DND-41 (cell line): Measurements from ENCODE around the gene PSRC1.

Experiments
- ATAC-seq: fragments of 200-7000 bp; cut with Tn5 transposase; 3 replicates; pipeline ENCODE4 v1.9.1; 2021; ENCODE audit warnings: low read depth; ENCODE audit not compliant: insufficient read depth
- DNase-seq: peaks from one replicate; pipeline ENCODE4 v3.0.0-alpha.2; 2020
- H2AFZ ChIP-seq: 2 replicates; pipeline ENCODE4 v1.6.0; 2012; ENCODE audit warnings: low read depth, low read length
- H3K27ac ChIP-seq: 2 replicates; pipeline ENCODE4 v1.5.1; 2012; ENCODE audit warnings: low read length, inconsistent platforms
- H3K27me3 ChIP-seq: fragments of 200-600 bp; sonication (generic); 2 replicates; pipeline ENCODE4 v1.6.0; 2012; ENCODE audit warnings: low read length, mild to moderate bottlenecking, inconsistent platforms; ENCODE audit not compliant: insufficient read depth, poor library complexity
- H3K36me3 ChIP-seq: 2 replicates; pipeline ENCODE4 v1.5.1; 2012; ENCODE audit warnings: low read length, inconsistent platforms; ENCODE audit not compliant: insufficient read depth
- H3K4me1 ChIP-seq: 2 replicates; pipeline ENCODE4 v1.5.1; 2012; ENCODE audit warnings: mild to moderate bottlenecking, low read length; ENCODE audit not compliant: insufficient read depth
- H3K4me2 ChIP-seq: 2 replicates; pipeline ENCODE4 v1.6.0; 2012; ENCODE audit warnings: mild to moderate bottlenecking, moderate library complexity, low read length, inconsistent platforms; ENCODE audit not compliant: insufficient read depth
- H3K4me3 ChIP-seq, 2 experiments: fragments of 200-600 bp in 1 of 2; shearing (Covaris generic) in 1 of 2; 2 replicates each; pipeline ENCODE4 v1.5.1; 2012 to 2016; ENCODE audit warnings: inconsistent platforms in 2 of 2, low read length in 2 of 2, mild to moderate bottlenecking in 2 of 2, low read depth in 1 of 2, moderate library complexity in 1 of 2
- H3K79me2 ChIP-seq: 2 replicates; pipeline ENCODE4 v1.6.0; 2012; ENCODE audit warnings: low read length, inconsistent platforms; ENCODE audit not compliant: insufficient read depth
- H3K9ac ChIP-seq: 2 replicates; pipeline ENCODE4 v1.6.0; 2012; ENCODE audit warnings: low read depth, mild to moderate bottlenecking, inconsistent platforms, low read length, moderate library complexity
- H3K9me3 ChIP-seq: 2 replicates; pipeline ENCODE4 v1.5.1; 2012; ENCODE audit warnings: low read length, moderate library complexity, mild to moderate bottlenecking, inconsistent platforms; ENCODE audit not compliant: insufficient read depth, severe bottlenecking
- H4K20me1 ChIP-seq: 2 replicates; pipeline ENCODE4 v1.6.0; 2012; ENCODE audit warnings: low read length; ENCODE audit not compliant: insufficient read depth
- EZH2 ChIP-seq: IDR thresholded peaks from 3 replicates; pipeline ENCODE4 v1.6.1; 2012; ENCODE audit warnings: borderline replicate concordance, low read depth, mild to moderate bottlenecking, moderate library complexity, low read length, inconsistent platforms; ENCODE audit not compliant: severe bottlenecking
- TF ChIP-seq, protein P1 (sequence below): IDR thresholded peaks from 2 replicates; pipeline ENCODE4 v1.5.1; 2012; ENCODE audit warnings: borderline replicate concordance, low read length, moderate library complexity, mild to moderate bottlenecking; ENCODE audit not compliant: poor library complexity, severe bottlenecking; ENCODE audit errors: extremely low read depth

PSRC1 gene

DNA sequence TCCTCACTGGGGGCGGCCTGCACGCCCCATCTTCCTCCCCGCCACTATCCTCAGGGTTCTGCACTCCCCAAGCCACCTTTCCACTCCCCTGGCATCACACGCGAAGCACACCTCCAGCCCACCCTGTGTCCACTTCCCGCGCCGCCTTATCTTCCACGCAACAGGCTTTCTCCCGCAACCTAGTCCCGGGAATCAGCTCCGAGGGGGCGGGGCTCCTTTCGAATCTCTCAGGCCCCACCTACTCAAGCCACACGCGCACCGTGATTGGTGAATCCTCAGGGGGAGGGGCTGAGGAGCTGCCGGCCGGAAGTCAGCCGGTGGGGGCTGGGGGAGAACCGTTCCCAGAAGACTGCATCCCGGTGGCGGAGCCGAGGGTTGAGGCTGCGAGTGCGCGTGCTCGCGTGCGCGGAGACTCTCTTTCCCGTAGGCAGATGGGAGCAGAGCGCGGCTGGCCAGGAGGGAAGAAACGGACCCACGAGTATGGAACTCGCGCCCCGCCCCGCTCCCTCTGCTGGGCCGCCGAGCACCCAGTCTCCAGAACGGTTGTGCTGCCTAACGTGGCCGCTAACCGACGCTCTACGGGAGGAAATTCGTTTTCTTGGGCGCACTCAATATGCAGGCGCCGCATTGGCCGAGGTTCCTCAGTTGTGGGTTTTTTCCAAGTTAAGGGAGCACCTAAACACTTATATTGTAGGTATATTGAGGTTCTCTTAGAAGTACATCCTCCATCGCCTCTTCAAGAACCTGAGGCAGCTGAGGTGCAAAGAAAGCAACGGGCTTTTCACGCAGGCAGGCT is at the start of gene PSRC1:
Gene PSRC1, minus strand, starts transcription at position 194 of the 796 bp plus-strand sequence.
- Histone ChIP-seq H3K4me1 (peaks cover 26% of the 10 kb centered on the region), H3K27me3 (no peaks in the 10 kb centered on the region), H3K4me3 (peak within 1 kb of the TSS; percentile 56 to 82), H2AFZ (peak within 1 kb of the TSS; percentile 84), H3K36me3 (peaks cover 33% of the 10 kb centered on the region), H3K27ac (peak within 1 kb of the TSS; percentile 88), H4K20me1 (peaks cover 6% of the 10 kb centered on the region; the same call in 1 of the 2 replicates), H3K9ac (peak within 1 kb of the TSS; percentile 73), H3K9me3 (no peaks in the 10 kb centered on the region), H3K79me2 (peaks cover 19% of the 10 kb centered on the region), H3K4me2 (peak within 1 kb of the TSS; percentile 83)
- TF ChIP-seq, protein P1, sequence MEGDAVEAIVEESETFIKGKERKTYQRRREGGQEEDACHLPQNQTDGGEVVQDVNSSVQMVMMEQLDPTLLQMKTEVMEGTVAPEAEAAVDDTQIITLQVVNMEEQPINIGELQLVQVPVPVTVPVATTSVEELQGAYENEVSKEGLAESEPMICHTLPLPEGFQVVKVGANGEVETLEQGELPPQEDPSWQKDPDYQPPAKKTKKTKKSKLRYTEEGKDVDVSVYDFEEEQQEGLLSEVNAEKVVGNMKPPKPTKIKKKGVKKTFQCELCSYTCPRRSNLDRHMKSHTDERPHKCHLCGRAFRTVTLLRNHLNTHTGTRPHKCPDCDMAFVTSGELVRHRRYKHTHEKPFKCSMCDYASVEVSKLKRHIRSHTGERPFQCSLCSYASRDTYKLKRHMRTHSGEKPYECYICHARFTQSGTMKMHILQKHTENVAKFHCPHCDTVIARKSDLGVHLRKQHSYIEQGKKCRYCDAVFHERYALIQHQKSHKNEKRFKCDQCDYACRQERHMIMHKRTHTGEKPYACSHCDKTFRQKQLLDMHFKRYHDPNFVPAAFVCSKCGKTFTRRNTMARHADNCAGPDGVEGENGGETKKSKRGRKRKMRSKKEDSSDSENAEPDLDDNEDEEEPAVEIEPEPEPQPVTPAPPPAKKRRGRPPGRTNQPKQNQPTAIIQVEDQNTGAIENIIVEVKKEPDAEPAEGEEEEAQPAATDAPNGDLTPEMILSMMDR, result peak; percentile 40
- TF ChIP-seq EZH2, result no peak
- peak; percentile 96 for ATAC-seq
- DNase-seq, result peak; percentile 94

DNA sequence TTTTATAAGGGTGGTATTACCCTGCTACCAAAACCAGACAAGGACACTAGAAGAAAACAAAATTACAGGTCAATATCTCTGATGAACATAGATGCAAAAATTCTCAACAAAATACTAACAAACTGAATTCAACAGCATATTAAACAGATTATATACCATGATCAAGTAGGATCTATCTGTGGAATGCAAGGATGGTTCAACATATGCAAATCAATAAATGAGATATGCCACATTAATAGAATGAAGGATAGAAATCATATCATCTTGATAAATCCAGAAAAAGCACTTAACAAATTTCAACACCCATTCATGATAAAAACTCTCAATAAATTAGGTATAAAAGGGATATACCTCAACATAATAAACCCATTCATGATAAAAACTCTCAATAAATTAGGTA is 48.2 kb upstream of the PSRC1 start:
- no peak for TF ChIP-seq EZH2
- TF ChIP-seq, protein P1, result no peak
- peaks cover 83% of the 10 kb centered on the region for H3K36me3 ChIP-seq

DNA sequence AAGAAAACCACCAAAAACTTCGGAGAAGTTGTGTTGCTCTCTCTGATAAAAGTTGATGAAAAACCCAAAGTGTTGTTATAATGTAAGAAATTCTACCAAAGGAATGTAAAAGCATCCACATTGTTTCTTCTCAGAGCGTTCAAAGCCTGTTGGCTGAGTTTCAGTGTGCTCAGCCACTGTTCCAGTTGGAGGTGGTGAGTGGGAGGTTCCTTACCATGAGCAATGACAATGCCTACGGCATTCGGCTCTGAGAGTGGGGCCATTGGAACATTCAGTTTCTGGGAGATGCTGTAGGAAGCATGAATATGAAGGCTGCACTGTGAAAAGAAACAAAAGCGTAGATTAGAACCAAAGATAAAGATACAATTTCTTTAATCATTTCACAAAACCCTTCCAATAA is 44.3 kb upstream of the PSRC1 start:
- Histone ChIP-seq H3K4me3 (no peak overlapping the region), H3K9ac (no peak overlapping the region), H3K27me3 (no peaks in the 10 kb centered on the region), H3K4me2 (no peak overlapping the region), H3K36me3 (peaks cover 79% of the 10 kb centered on the region), H3K9me3 (peaks cover 7% of the 10 kb centered on the region), H4K20me1 (no peaks in the 10 kb centered on the region), H3K4me1 (no peaks in the 10 kb centered on the region), H2AFZ (no peak overlapping the region), H3K79me2 (no peaks in the 10 kb centered on the region), H3K27ac (no peak overlapping the region)
- TF ChIP-seq, protein P1, result no peak
- no peak for TF ChIP-seq EZH2
- no peak for ATAC-seq
- DNase-seq, result no peak

More for the DNA sequence above, 48.2 kb upstream of the PSRC1 start:
- H3K4me1 ChIP-seq, result no peaks in the 10 kb centered on the region
- no peak overlapping the region for H2AFZ ChIP-seq
- ATAC-seq (no peak), DNase-seq (no peak)
- no peaks in the 10 kb centered on the region for H3K27me3 ChIP-seq
- no peak overlapping the region for H3K27ac ChIP-seq
- no peaks in the 10 kb centered on the region for H4K20me1 ChIP-seq
- no peak overlapping the region for H3K4me3 ChIP-seq
- H3K4me2 ChIP-seq, result no peak overlapping the region
- H3K79me2 ChIP-seq, result no peaks in the 10 kb centered on the region
- H3K9me3 ChIP-seq, result peaks cover 10% of the 10 kb centered on the region
- no peak overlapping the region for H3K9ac ChIP-seq
